Osteoblast (primary cell): ENCODE data around the gene FBXW8. TPM values are rescaled to one million over a fixed set of nuclear protein-coding genes. Genes with fewer than 3 reads are reported as not detected.

ENCODE experiments used
- DNase-seq: peaks from one replicate; pipeline ENCODE4 v3.0.0; 2011; ENCODE audit warnings: low spot score, mixed read lengths; ENCODE audit not compliant: insufficient read length; ENCODE audit errors: missing footprints
- H2AFZ ChIP-seq: 2 replicates; pipeline ENCODE4 v1.6.0; 2011; ENCODE audit warnings: mild to moderate bottlenecking, low read length
- H3K27ac ChIP-seq: 2 replicates; pipeline ENCODE4 v1.5.1; 2011; ENCODE audit warnings: mild to moderate bottlenecking, low read depth, low read length, moderate library complexity
- H3K27me3 ChIP-seq: 2 replicates; pipeline ENCODE4 v1.6.0; 2012; ENCODE audit warnings: mild to moderate bottlenecking, control low read depth, inconsistent platforms, low read length, moderate library complexity; ENCODE audit not compliant: insufficient read depth
- H3K36me3 ChIP-seq: 2 replicates; pipeline ENCODE4 v1.5.1; 2011; ENCODE audit warnings: mild to moderate bottlenecking, low read length, control low read depth, moderate library complexity; ENCODE audit not compliant: insufficient read depth
- H3K4me1 ChIP-seq: 2 replicates; pipeline ENCODE4 v1.5.1; 2011; ENCODE audit warnings: mild to moderate bottlenecking, low read length, control low read depth, moderate library complexity; ENCODE audit not compliant: insufficient read depth
- H3K4me2 ChIP-seq: 2 replicates; pipeline ENCODE4 v1.6.0; 2011; ENCODE audit warnings: mild to moderate bottlenecking, low read length; ENCODE audit not compliant: insufficient read depth
- H3K4me3 ChIP-seq: fragments of 200-600 bp; sonication (generic); 3 replicates; pipeline ENCODE4 v1.5.1; 2012; ENCODE audit warnings: mild to moderate bottlenecking, low read length, inconsistent platforms; ENCODE audit not compliant: insufficient read depth
- H3K79me2 ChIP-seq: 2 replicates; pipeline ENCODE4 v1.6.0; 2012; ENCODE audit warnings: mild to moderate bottlenecking, low read length, control low read depth, inconsistent platforms; ENCODE audit not compliant: insufficient read depth
- H3K9me3 ChIP-seq: 2 replicates; pipeline ENCODE4 v1.5.1; 2011; ENCODE audit warnings: low read depth, low read length, control low read depth
- H4K20me1 ChIP-seq: 2 replicates; pipeline ENCODE4 v1.6.0; 2012; ENCODE audit warnings: mild to moderate bottlenecking, low read length, control low read depth; ENCODE audit not compliant: insufficient read depth
- total RNA-seq: library from RNA; depleted of rRNA; stranded (reverse); fragments of >200 nt; gene quantifications from 2 replicates; pipeline ENCODE4 v1.2.3, GENCODE V29; 2012
- TF ChIP-seq, protein P1 (sequence below): IDR thresholded peaks from 2 replicates; pipeline ENCODE4 v1.5.1; 2011; ENCODE audit warnings: mild to moderate bottlenecking, low read depth, low read length, moderate library complexity; ENCODE audit errors: extremely low read depth

Gene FBXW8
- total RNA-seq, 1 donor = 27.5 TPM

DNA sequence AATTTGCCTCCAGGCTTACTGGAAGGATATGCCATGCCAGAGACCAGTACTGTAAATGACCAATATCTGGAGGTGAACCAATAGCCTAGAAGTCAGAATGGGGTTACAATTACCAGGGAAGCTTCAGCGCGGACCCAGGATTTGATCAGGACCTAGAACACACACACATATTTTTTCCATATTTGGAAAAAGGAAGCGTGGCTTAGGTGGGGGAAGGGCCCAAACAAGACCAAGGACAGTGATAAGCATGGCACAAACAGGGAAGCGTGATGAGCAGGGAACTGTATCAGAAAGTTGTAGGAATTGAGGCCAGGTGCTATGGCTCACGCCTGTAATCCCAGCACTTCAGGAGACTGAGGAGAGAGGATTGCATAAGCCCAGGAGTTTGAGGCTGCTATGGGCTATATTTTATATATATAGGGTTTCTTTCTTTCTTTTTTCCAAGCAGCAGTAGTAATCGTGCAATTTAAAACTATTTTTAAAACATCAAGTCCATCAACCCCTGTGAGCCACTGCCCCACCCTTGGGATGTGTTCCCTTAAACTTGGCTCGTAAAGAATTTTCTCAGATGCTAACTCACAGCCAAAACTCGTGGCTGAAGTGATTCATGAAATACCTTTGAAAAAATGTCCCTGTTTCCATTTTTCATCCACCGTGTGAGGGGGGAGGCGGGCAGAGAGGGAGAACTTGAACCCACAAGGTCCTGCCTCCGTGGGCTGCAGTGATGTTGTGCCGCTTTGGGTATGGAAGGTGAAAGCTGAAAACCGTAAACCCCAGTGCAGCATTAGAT, 46.2 kb upstream of the FBXW8 start:
- Histone ChIP-seq H3K27me3 (no peaks in the 10 kb centered on the region), H2AFZ (peak overlapping the region; percentile 40), H3K4me1 (peaks cover 33% of the 10 kb centered on the region), H3K27ac (peak overlapping the region; percentile 24), H4K20me1 (no peaks in the 10 kb centered on the region), H3K4me2 (peak overlapping the region; percentile 70), H3K4me3 (no peak overlapping the region), H3K36me3 (no peaks in the 10 kb centered on the region), H3K79me2 (no peaks in the 10 kb centered on the region), H3K9me3 (no peaks in the 10 kb centered on the region)
- no peak for DNase-seq
- TF ChIP-seq, protein P1, sequence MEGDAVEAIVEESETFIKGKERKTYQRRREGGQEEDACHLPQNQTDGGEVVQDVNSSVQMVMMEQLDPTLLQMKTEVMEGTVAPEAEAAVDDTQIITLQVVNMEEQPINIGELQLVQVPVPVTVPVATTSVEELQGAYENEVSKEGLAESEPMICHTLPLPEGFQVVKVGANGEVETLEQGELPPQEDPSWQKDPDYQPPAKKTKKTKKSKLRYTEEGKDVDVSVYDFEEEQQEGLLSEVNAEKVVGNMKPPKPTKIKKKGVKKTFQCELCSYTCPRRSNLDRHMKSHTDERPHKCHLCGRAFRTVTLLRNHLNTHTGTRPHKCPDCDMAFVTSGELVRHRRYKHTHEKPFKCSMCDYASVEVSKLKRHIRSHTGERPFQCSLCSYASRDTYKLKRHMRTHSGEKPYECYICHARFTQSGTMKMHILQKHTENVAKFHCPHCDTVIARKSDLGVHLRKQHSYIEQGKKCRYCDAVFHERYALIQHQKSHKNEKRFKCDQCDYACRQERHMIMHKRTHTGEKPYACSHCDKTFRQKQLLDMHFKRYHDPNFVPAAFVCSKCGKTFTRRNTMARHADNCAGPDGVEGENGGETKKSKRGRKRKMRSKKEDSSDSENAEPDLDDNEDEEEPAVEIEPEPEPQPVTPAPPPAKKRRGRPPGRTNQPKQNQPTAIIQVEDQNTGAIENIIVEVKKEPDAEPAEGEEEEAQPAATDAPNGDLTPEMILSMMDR = no peak

DNA sequence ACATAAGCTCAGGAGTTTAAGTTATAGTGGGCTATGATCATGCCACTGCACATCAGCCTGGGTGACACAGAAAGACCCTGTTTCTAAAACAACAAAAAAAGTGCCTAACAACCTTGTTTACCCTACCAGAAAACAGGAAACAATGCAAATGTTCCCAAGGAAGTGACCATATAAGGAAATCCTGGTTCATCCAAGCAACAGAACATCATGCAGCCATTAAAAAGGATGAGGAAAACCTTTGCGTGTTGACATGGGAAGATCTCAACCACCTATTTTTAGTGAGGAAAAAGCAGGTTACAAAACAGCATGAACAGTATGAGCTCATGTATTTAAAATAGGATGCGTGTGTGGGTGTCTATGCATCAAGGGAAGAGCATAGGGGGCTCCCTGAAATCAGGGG, 43.2 kb upstream of the FBXW8 start:
- Histone ChIP-seq H3K4me2 (no peak overlapping the region), H3K27me3 (no peaks in the 10 kb centered on the region), H3K27ac (no peak overlapping the region), H3K36me3 (no peaks in the 10 kb centered on the region), H2AFZ (no peak overlapping the region), H3K9me3 (no peaks in the 10 kb centered on the region), H3K79me2 (no peaks in the 10 kb centered on the region), H3K4me1 (peaks cover 12% of the 10 kb centered on the region), H4K20me1 (no peaks in the 10 kb centered on the region), H3K4me3 (no peak overlapping the region)
- TF ChIP-seq, protein P1 = no peak
- DNase-seq = no peak

DNA sequence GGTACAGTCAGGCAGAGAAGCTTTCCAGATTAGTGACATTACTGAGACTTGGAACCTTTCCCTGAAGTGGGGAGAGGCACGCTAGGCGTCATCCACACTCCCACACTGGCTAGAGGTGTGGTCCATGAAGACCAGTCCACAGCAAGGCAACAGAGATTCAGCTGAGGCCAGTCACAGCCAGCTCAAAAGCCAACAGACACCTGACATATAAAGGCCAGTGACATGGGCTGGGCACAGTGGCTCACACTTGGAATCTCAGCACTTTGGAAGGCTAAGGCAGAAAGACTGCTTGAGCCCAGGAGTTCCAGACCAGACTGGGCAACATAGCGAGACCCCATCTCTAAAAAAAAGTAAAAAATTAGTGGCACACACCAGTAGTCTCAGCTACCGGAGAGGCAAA, 40.4 kb upstream of the FBXW8 start:
- Histone ChIP-seq H3K9me3 (no peaks in the 10 kb centered on the region), H3K27me3 (peaks cover 4% of the 10 kb centered on the region), H3K4me1 (no peaks in the 10 kb centered on the region), H3K27ac (no peak overlapping the region), H3K4me3 (no peak overlapping the region), H3K4me2 (no peak overlapping the region), H4K20me1 (no peaks in the 10 kb centered on the region), H3K36me3 (no peaks in the 10 kb centered on the region), H3K79me2 (no peaks in the 10 kb centered on the region), H2AFZ (no peak overlapping the region)
- TF ChIP-seq, protein P1 = no peak
- DNase-seq = no peak

DNA sequence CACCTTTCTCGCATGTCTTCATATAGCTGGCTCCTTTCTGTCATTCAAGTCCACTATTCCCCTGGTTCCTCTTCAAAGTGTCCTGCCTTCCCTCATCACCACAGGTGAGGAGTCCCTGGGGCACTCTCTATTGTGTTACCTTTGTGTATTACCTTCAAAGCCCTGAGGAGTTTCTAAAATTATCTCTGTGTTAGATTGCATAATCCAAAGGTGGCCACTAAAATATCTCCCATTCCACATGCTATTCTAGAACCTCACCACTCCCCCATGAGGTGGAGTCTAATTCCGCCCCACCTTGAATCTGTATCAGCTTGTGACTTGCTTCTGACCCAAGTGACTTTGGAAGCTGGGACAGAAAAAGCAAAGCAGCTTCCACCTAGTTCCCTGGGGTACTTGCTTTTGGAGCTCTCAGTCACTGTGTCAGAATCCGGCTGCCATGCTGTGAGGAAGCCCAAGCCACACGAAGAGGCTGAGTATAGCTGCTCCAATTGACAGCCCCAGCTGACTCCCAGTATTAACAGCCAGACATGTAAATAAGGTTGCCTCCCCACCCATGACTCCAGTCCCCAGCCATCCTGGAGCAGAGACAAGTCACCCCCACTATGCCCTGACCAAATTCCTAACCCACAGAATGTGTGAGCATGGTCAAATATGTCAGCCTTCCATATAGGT, 36.3 kb upstream of the FBXW8 start:
- H2AFZ ChIP-seq = no peak overlapping the region
- no peak for DNase-seq
- H3K4me2 ChIP-seq = no peak overlapping the region
- no peaks in the 10 kb centered on the region for H4K20me1 ChIP-seq
- peaks cover 38% of the 10 kb centered on the region for H3K27me3 ChIP-seq
- no peaks in the 10 kb centered on the region for H3K36me3 ChIP-seq
- no peaks in the 10 kb centered on the region for H3K4me1 ChIP-seq
- TF ChIP-seq, protein P1 = no peak
- H3K27ac ChIP-seq = no peak overlapping the region
- no peak overlapping the region for H3K4me3 ChIP-seq
- H3K9me3 ChIP-seq = no peaks in the 10 kb centered on the region
- no peaks in the 10 kb centered on the region for H3K79me2 ChIP-seq
